Chondrocyte (in vitro differentiated cells): ENCODE measurements around the gene TAX1BP1. TPM values are rescaled to one million over a fixed set of nuclear protein-coding genes. Genes with fewer than 3 reads are reported as not detected.

Experiments
- DNase-seq: peaks from one replicate; pipeline ENCODE4 v3.0.0; 2021; ENCODE audit warnings: mixed read lengths, low spot score
- H3K27ac Mint-ChIP-seq: one replicate; pipeline ENCODE4 v1.8.0; 2021; ENCODE audit warnings: mild to moderate bottlenecking, moderate library complexity, mixed read lengths; ENCODE audit not compliant: unreplicated experiment
- H3K27me3 Mint-ChIP-seq: 2 replicates; pipeline ENCODE4 v1.8.0; 2021; ENCODE audit warnings: low read depth, mixed read lengths
- H3K36me3 Mint-ChIP-seq: 2 replicates; pipeline ENCODE4 v1.8.0; 2021; ENCODE audit warnings: low read depth, mixed read lengths
- H3K4me1 Mint-ChIP-seq: 2 replicates; pipeline ENCODE4 v1.8.0; 2021; ENCODE audit warnings: low read depth, mild to moderate bottlenecking, mixed read lengths
- H3K4me3 Mint-ChIP-seq: one replicate; pipeline ENCODE4 v1.8.0; 2021; ENCODE audit warnings: mild to moderate bottlenecking, moderate library complexity, mixed read lengths; ENCODE audit not compliant: unreplicated experiment
- H3K9me3 Mint-ChIP-seq: 2 replicates; pipeline ENCODE4 v1.8.0; 2021; ENCODE audit warnings: low read depth, mixed read lengths
- total RNA-seq: library from RNA; stranded (reverse); gene quantifications from 3 replicates; pipeline ENCODE4 v1.2.1, GENCODE V29; 2021
- TF ChIP-seq, protein P1 (sequence below): fragments of 200-600 bp; sonication (generic); IDR thresholded peaks from 2 replicates; pipeline ENCODE4 v1.5.0; 2021; ENCODE audit warnings: antibody characterized with exemption, mild to moderate bottlenecking, moderate library complexity

The TAX1BP1 gene
- total RNA-seq, 1 donor from 2014 or later, result 91.3 TPM

DNA sequence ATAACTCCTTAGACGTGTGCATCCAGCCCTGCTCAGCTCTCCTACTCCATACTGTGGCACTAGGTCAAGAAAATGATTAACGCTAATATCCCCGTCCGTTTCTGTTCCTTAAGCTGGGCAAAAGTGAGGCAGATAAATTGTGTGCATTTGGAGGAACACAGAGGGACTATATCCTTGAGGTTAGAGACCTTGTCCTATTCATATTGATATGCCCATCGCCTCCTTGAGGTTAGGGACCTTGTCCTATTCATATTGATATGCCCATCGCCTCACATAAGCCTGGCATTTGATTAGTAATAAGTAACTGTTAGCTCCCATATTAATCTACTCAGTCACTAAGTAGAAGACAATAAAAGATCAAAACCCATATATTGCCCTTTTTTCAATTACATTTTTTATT lies 12.9 kb upstream of the TAX1BP1 start:
- no peak overlapping the region for H3K27ac Mint-ChIP-seq
- H3K4me1 Mint-ChIP-seq, result peaks cover 7% of the 10 kb centered on the region
- H3K9me3 Mint-ChIP-seq, result no peaks in the 10 kb centered on the region
- H3K36me3 Mint-ChIP-seq, result no peaks in the 10 kb centered on the region
- TF ChIP-seq, protein P1, sequence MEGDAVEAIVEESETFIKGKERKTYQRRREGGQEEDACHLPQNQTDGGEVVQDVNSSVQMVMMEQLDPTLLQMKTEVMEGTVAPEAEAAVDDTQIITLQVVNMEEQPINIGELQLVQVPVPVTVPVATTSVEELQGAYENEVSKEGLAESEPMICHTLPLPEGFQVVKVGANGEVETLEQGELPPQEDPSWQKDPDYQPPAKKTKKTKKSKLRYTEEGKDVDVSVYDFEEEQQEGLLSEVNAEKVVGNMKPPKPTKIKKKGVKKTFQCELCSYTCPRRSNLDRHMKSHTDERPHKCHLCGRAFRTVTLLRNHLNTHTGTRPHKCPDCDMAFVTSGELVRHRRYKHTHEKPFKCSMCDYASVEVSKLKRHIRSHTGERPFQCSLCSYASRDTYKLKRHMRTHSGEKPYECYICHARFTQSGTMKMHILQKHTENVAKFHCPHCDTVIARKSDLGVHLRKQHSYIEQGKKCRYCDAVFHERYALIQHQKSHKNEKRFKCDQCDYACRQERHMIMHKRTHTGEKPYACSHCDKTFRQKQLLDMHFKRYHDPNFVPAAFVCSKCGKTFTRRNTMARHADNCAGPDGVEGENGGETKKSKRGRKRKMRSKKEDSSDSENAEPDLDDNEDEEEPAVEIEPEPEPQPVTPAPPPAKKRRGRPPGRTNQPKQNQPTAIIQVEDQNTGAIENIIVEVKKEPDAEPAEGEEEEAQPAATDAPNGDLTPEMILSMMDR, result no peak
- H3K27me3 Mint-ChIP-seq, result no peaks in the 10 kb centered on the region
- no peak overlapping the region for H3K4me3 Mint-ChIP-seq
- no peak for DNase-seq

DNA sequence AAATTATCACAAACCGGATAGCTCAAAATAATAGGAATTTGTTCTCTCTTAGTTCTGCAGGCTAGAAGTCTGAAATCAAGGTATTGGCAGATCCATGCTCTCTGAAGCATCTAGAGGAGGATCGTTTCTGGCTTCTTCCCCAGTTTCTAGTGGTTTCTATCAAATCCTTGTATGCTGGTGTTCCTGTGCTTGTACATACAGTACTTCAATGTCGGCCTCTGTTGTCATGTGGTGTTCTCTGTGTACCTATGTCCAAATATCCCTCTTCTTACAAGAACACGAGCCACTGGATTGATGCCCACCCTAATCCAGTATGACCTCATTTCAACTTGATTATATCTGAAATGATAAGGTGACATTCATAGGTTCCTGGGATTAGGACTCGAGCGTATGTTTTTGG lies 9.8 kb upstream of the TAX1BP1 start:
- no peak overlapping the region for H3K4me3 Mint-ChIP-seq
- H3K27ac Mint-ChIP-seq, result no peak overlapping the region
- no peak for DNase-seq
- H3K36me3 Mint-ChIP-seq, result no peaks in the 10 kb centered on the region
- no peaks in the 10 kb centered on the region for H3K27me3 Mint-ChIP-seq
- H3K4me1 Mint-ChIP-seq, result no peaks in the 10 kb centered on the region
- no peaks in the 10 kb centered on the region for H3K9me3 Mint-ChIP-seq
- TF ChIP-seq, protein P1, result no peak

DNA sequence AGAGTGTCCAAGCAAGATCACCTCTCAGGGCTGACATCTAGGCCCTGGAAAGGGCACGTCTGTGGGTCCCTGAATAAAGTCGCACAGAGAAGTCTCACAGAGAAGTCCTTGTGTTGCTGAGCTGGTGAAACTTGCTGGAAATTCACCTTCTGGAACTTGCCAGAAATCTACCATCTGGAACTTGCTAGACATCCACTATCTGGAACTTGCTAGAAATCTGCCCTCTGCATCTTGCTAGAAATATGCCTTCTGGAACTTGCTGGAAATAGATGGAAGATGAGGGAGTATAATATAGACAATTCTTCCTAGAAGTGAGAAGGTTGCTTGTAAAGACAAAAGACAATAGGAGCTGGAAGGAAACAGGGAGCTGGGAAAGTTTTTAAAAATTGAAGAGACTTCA lies 5.4 kb upstream of the TAX1BP1 start:
- H3K27ac Mint-ChIP-seq, result no peak overlapping the region
- no peaks in the 10 kb centered on the region for H3K27me3 Mint-ChIP-seq
- H3K4me3 Mint-ChIP-seq, result no peak overlapping the region
- H3K36me3 Mint-ChIP-seq, result no peaks in the 10 kb centered on the region
- H3K4me1 Mint-ChIP-seq, result peaks cover 7% of the 10 kb centered on the region
- no peak for DNase-seq
- TF ChIP-seq, protein P1, result no peak
- no peaks in the 10 kb centered on the region for H3K9me3 Mint-ChIP-seq

DNA sequence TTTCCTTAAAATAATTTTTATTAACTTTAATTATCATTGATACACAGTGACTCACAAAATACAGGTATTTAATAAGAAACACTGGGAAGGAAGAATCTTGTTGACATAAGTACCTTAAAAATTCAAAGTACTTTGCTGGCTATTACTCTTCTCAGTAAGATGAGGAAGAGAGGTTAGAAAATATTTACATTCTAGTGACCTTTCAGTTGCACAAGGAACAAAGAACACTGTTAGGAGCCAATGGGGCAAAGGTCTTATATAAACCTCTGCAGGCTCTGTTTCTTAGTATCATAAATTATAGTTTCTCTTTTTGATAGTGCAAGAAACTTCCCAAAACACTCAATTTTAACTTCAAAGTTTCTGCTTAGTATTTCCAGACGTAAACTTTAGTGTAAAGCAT lies 4.8 kb upstream of the TAX1BP1 start:
- no peaks in the 10 kb centered on the region for H3K9me3 Mint-ChIP-seq
- TF ChIP-seq, protein P1, result no peak
- no peak overlapping the region for H3K4me3 Mint-ChIP-seq
- DNase-seq, result no peak
- no peak overlapping the region for H3K27ac Mint-ChIP-seq
- peaks cover 7% of the 10 kb centered on the region for H3K4me1 Mint-ChIP-seq
- H3K27me3 Mint-ChIP-seq, result no peaks in the 10 kb centered on the region
- H3K36me3 Mint-ChIP-seq, result no peaks in the 10 kb centered on the region

DNA sequence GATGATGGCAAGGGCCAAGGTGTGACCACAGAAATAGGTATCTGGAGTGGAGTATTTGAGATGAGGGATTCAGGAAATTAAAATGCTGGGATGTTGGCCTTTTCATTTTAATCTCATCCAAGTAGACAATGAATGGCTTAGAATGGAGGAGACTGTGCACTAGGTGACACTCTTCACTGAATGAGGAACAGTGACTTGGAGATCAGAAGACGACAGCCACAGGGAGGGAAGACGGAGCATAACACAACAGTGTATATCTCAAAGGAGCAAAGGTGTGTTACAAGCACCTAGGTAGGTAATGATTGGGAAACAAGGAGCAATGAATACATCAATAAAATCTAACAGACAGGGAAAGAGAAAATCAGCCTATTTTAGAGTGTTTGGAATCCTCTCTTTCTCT lies 4.1 kb upstream of the TAX1BP1 start:
- Mint-ChIP-seq H3K27me3 (no peaks in the 10 kb centered on the region), H3K4me3 (no peak overlapping the region), H3K36me3 (peaks cover 2% of the 10 kb centered on the region), H3K4me1 (peaks cover 9% of the 10 kb centered on the region), H3K9me3 (no peaks in the 10 kb centered on the region), H3K27ac (no peak overlapping the region)
- TF ChIP-seq, protein P1, result no peak
- DNase-seq, result no peak
